GM19351 (cell line): ENCODE measurements around the gene CPZ.
A peak's percentile ranks its signal among the peaks of the same experiment; 100 is the strongest.

Source experiments
- ATAC-seq: cut with Tn5 transposase; IDR thresholded peaks from one replicate; pipeline ENCODE4 v1.9.1; 2021; ENCODE audit warnings: mild to moderate bottlenecking, moderate library complexity; ENCODE audit not compliant: unreplicated experiment

CPZ gene

DNA sequence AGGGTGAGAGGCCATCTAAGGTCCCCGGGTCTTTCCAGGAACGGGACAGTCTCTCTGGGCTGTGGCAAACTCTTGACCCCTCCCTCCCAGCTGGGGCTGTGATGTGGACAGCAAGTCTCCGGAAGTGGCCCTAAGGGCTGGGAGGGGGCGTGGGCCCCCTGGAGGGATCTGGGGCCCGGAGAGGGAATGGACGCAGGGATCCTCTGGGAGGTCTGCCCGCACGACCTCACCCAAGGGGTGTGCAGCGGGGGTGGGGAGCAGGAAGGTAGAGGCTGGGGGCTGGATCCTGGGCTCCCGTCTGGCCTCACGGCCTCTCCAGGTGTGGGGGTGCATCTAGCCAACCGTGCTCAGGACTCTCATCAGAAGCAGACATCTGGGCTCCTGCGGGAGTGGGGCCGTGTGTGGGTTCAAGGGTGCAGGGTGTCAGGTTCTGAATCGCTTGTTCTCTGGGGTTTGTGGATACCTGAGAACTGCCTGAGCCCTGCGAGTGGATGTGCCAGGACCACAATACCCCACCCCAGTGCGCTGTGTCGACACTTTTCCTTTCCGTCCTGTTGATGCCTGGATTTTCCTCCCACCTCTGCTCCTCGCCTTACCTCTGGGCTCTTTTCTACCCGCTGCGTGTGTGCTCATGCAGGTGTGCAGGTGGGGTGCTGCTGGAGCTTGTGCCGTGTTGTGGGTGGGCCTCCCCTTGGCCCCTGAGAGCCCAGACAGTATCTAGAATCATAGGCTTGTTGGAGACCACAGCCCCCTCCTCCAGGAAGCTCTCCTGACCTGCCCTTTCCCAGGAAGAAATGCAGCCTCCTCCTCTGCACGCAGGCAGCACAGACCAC, 915 bp downstream of the CPZ start:
- no peak for ATAC-seq

DNA sequence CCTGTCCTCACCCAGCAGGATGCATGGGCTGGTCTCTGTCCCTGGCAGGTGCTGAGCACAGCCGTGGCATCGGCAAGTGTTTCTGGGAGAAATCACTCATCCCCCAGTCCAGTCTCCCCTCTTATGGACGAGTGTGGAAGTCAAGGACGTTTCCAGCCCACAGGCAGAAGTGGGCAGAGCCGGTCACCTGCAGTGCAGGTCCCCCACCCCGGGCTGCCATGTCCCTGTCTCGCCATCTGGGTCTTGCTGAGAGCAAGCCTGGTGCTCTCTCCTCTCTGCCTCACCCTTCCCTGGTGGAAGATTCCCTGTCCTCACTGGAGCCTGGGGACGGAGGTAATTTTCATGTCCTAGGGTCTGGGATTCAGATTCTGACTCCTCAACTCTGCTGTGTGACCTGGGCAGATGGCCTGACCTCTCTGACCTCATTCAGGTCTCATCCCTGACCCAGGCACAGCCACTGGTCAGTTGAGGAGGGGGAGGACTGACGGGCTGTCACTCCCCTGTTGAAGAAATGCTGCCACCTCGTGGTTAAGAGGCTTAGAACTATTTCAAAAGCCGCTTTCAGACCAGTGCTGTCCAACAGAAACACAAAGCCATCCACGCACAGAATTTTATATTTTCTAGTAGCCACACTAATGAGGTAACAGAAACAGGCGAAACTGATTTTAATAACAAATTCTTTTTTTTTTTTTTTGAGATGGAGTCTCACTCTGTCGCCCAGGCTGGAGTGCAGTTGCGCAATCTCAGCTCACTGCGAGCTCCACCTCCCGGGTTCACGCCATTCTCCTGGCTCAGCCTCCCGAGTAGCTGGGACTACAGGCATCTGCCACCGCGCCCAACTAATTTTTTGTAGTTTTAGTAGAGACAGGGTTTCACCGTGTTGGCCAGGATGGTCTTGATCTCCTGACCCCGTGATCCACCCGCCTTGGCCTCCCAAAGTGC, 1.8 kb downstream of the CPZ start:
- peak; percentile 63 for ATAC-seq

DNA sequence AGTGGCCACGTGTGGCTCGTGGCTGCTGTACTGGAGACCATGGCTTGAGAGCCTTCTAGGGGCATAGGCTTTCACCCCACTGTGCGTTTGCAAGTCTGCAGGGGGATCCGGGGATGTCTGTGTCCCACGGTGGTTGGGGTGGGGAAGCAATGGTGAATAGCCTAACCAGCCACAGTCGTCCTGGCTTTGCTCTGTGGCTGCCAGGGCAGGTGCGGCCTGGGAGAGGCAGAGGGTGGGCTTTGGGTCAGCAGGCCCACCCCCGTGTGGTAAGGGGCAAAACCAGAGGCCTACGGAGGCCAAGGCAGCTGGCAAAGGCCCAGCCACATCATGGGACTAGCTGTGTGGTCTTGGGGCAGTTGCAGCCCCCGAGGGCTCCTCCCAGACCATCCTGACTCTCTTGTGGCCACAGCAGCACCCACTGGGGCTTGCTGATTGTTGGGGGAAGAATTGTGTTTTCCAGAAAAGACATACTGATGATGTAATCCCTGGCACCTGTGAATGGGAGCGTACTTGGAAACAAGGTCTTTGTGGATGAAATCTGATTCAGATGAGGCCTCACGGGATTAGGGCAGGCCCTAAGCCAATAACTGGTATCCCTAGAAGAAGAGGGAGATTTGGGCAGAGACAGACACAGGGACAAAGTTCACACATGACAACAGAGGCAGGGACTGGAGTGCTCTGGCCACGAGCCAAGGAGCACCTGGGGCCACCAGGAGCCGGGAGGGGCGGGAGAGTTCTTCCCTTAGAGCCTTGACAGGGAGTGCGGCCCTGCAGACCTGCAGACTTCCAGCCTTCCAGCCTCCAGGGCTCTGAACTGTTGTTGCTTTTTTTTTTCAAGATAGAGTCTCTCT, 2.9 kb downstream of the CPZ start:
- no peak for ATAC-seq

DNA sequence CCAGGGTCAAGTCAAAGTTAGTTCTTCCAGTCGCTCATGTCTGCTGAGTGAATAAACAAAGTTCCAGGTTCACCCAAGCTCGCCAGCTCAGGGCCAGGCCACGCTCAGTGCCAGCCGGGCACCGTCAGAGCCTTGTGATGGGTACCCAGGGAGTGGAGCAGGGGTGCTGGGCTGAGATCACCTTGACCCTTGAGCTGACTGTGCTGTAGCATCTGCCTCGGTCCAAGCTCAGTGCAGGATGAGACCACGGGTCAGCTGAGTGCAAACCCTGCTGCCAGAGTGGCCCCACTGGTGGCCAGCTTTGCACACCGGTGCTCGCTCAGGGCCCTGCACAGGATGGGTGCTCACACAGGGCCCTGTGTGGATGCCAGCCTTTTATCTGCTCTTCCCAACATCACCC, 4.3 kb downstream of the CPZ start:
- ATAC-seq: no peak

DNA sequence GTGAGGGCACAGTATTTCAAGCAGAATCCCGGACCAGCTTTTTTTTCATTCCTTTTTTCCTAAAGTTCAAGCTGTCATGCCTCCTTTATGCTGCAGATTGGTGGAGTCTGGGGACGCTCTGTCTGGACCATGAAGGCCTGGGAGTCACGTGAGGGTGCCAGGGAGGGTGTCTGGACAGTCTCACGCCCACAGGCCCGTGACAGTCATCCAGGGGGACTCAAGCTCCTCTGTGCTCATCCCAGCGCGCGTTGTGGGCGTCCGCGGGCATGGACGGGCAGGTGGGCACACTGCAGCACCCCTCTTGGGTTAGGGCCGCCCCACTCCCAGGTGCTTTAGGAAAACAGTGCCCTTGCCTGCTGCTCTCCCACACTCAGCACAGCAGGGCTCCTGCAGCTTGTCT, 4.8 kb downstream of the CPZ start:
- no peak for ATAC-seq

DNA sequence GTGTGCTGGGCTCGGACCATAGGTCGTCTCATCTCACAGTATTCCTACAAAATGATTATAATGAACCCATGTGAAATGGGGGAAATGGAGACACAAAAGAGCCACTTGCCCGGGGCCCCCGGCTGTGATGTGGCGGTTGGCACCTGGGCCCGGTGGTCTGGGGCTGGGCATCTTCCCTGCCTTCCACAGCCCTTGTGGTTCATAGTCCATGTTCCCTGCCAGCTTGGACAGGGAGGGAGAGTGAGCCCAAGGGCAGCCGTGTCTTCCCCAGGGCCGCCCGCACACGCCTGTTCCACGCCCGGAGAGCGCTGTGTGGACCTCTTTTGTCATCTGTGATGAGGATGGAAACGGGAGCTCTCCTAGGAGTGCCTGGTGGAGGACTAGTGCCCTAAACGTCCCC, 5.2 kb downstream of the CPZ start:
- ATAC-seq: no peak

DNA sequence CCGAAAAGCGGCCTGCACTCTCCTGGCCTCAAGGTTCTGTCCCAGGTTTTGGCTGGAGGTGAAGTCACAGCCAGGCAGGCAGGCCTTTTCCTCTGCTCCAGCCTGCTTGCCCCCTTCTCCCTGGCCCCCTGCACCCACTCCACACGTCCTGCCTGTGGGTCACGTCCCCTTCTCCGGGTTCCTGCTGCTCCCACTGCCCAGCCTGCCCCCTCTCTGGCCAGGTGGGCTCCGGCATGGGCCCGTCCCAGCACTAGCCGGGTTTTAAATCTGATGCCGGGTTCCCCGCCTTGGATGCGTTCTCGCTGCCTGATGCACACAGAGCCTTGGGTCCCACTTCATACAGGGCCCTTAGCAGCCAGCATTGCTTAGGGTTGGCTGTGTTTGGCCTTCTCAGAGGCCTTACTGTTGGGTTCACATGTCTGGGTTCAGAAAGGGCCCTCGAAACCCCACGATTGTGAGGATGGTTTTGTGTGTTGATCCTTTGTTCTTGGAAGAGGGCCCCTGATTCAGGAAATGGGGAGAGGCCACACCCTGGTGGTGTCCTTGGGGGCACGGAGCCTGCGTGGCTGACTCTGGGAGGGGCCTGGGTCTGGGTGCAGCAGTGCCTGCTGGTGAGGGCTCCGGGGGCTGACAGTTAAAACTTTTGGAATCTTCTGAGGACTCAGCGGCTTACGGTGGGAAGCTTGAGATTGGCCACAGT, 6.0 kb downstream of the CPZ start:
- ATAC-seq: no peak

DNA sequence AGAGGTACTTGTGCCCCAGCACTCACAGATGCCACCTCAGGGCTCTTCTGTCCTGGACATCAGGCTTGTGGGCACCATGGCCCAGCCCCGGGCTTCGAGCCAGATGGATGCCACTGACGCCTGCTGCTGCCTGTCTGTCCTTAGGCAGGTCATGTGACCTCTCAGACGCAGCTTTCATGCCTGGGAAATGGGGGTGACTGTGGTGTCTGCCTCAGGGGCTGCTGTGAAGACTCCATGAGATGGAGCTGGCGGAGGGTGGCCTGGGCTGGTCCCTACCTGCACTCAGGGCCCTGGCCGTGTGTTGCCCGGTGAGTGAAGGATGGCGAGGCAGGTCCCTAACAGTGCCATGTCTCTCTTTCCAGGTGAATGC, 6.5 kb downstream of the CPZ start:
- ATAC-seq: no peak

DNA sequence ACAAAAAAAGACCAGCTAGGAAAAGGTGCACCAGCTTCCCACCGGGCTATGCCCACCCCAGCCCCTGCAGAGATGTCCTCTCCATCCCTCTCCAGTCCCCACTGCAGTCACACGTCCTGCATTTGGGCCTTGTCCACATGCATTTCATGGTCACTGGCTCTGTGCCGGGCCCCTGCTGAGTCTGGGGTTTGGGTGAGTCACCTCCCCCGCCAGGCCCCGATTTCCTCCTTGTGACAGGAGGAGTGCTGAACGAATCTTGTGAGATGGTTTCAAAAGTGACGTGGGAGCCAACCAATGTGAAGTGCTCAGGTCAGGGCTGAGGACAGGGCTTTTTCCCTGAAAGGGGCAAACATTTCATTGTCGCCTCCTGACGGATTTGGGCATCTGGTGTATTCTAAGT, 7.1 kb downstream of the CPZ start:
- no peak for ATAC-seq

DNA sequence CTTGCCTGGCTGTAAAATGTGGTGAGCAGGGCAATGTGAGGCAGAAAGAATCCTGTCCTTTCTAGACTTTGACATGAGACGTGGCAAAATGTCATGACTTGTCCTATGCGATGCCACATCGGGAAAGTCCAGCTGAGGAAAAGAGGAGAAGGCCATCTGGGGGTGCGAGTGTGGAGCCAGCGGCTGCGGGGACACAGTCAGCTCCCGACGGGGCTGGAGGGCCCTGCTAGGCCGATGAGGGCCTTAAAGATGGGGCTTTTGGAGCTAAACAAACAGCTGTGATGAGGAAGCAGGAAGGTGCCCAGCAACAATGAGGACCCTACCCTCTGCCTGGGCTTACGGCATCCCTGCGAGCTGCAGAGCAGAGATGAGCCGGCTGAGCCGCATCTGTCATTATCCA, 7.7 kb downstream of the CPZ start:
- no peak for ATAC-seq

DNA sequence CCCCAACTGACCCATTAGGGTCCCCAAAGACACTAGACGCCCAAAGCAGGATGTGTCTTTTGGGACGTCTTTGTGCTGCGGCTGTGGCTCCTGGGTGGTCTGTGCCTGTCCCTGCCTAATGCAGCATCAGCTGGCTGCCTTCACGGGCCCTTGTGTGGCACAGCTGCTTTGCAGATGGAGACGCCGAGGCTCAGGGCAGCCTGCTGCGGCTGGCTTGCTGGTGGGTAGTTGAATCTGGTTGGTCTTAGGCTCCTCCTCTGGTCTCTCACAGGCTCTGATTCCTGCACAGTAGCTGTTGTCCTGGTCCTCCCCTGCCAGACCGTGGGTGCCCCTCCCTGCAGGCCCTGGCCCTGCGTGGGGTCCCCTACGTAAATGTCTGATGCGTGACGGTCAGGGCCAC, 8.1 kb downstream of the CPZ start:
- no peak for ATAC-seq

DNA sequence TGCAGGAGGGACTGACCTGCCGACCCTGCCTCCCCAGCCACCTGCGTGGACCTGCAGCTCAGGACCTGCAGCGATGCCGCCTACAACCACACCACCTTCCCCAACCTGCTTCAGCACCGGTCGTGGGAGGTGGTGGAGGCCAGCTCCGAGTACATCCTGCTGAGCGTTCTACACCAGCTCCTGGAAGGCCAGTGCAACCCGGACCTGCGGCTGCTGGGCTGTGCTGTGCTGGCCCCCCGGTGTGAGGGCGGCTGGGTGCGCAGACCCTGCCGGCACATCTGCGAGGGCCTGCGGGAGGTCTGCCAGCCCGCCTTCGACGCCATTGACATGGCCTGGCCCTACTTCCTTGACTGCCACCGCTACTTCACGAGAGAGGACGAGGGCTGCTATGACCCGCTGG, 8.5 kb downstream of the CPZ start:
- no peak for ATAC-seq

DNA sequence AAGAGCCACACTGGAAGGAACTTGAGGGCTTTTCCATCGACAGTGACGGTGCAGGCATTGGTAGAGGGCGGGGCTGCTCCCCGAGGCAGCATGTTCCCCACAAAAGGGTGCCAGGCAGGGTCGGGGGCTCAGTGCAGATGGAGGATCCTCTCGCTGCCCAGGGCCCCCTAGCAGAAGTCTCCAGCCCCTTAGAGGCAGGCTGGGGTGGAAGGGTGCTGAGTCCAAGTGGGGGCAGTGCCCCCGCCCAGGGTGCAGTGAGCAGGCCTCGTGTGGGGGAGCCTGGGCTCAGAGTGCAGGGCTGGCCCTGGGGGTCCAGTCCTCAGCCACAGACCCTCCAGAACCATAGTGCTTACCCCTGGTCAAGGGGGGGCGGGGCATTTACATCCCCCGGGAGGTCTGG, 9.0 kb downstream of the CPZ start:
- ATAC-seq: no peak

DNA sequence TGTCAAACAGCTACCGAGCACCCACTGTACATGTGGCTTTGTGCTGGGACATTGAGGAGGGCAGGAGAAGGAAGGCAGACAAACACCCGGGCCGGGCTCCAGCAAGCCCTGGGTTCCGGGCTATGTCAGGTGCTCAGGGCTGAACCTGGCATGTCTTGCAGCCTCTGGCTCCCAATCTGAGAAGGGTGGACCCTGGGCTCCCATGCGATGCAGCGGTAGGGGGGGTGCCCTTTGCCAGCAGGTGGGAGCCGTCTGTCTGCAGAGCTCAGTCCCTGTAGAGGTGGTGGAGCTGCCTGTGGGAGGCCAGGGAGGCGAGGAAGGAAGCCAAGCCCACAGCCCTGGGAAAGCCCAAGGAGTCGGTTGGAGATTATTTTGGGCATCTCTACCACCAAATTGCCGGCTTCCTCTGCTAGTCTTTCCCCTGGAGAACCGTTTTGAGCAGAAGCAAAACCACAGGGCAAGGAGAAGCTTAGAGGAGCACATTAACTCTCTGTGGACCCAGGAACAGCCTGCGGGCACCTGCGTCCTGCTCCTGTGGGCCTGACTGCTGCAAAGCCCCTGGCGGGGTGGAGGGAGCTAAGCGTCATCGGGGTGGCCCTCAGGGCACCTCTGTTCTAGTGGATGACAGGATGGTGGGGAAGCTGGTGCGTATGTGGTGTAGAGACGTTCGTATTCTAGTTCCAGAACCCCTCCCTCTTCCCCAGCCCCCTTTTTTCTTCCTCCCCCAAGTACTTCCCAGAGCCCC, 10.3 kb downstream of the CPZ start:
- no peak for ATAC-seq

DNA sequence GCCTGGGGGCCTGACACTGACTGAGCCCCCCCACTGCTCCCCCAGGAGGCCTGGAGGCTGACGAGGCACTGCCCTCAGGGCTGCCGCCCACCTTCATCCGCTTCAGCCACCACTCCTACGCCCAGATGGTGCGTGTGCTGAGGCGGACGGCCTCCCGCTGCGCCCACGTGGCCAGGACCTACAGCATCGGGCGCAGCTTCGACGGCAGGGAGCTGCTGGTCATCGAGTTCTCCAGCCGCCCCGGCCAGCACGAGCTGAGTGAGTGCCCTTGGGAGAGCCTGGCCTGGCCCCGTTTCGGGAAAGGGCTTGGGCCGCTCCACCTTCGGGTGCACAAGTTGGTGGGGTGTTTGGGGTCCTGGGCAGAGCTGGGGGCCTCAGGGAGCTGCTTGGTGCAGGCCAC, 11.4 kb downstream of the CPZ start:
- no peak for ATAC-seq

DNA sequence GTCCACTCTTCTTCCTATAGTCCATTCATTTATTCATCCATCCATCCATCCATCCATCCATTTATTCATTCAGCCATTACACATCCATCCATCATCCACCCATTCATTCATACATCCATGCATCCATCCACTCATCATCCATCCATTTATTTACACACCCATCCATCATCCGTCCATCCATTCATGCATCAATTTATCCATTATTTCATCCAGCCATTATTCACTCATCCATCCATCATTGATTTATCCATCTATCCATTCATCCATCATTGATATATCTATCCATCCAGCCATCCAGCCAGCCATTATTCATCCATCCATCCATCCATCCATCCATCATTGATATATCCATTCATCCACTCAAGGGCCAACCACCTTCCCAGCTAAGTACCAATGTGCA, 12.7 kb downstream of the CPZ start:
- ATAC-seq: no peak

DNA sequence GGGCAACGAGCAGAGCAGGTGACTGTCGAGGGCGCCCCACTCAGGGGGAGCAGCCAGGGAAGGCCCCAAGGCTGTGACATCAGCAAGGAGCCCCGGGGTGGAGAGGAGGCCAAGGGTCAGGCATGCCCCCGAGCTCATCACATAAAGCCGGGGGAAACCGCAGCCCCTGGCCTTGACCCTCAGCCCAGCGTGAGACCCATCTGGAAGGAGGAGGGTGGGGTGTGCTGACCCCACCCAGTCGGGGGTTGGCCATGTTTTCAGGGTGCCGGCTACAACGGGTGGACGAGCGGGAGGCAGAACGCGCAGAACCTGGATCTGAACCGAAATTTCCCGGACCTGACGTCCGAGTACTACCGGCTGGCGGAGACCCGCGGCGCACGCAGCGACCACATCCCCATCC, 13.9 kb downstream of the CPZ start:
- ATAC-seq: no peak

DNA sequence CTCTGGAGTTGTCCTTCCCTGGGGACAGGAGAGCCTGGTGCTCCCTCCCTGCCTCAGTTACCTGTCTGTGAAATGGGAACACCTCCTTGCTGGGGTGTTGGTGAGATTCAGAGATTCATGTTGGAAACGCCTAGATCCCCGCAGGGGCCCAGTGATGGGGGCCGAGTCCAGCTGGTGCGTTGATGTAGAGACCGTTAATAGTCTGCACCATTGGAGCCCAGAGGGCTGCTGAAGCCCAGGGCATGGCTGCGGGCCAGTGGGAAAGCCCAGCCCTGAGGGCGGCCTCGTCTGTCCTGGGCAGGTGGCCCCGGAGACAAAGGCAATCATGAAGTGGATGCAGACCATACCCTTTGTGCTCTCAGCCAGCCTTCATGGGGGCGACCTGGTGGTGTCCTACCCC, 14.4 kb downstream of the CPZ start:
- no peak for ATAC-seq

DNA sequence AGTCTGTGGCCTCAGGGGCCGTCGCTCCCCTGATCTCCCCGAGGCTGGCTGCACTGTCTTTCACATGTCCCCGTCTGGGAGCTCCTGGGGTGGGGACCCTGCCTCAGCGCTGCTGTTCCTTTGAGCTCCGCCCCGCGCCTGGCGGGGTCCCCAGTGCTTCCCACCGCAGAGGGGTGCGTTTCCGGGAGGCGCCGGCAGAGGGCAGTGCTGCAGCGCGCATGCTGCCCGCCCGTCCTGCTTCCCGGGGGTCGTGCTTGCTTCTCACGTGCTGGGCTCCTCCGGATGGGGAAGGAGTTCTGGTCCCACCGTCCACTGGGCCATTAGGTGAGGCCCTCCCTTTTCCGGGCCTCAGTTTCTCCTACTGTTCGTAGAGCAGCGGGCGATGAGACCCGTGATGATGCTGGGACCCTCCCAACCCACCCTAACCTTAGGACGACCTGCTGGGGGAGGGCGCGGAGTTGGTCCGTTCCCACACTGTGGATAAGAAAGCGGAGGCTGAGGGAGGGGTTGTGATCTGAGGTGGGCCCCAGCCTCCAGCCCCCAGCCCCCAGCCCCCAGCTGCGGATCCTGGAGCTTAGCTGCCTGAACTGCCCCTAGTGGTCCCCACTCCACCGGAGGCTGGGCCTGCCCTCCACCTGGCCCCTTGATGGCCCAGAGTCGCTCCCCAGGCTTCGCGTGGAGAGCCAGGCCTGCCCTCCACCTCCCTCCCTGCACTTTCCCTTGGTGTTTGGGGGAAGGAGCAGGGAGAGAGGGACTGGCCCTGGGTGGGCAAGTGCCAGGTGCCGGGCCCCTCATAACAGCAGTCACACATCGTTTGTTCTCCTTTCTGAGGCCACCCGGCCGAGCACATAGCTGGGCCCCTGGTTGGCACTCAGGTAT, 15.3 kb downstream of the CPZ start:
- no peak for ATAC-seq
